ENCODE data around the gene KMT2C.
A peak's percentile ranks its signal among the peaks of the same experiment; 100 is the strongest.
"Not testable (repeated sequence)": the region's sequence is repeated elsewhere in the genome, so short reads cannot be mapped to it uniquely, and the experiment has no call there.

KMT2C gene

DNA sequence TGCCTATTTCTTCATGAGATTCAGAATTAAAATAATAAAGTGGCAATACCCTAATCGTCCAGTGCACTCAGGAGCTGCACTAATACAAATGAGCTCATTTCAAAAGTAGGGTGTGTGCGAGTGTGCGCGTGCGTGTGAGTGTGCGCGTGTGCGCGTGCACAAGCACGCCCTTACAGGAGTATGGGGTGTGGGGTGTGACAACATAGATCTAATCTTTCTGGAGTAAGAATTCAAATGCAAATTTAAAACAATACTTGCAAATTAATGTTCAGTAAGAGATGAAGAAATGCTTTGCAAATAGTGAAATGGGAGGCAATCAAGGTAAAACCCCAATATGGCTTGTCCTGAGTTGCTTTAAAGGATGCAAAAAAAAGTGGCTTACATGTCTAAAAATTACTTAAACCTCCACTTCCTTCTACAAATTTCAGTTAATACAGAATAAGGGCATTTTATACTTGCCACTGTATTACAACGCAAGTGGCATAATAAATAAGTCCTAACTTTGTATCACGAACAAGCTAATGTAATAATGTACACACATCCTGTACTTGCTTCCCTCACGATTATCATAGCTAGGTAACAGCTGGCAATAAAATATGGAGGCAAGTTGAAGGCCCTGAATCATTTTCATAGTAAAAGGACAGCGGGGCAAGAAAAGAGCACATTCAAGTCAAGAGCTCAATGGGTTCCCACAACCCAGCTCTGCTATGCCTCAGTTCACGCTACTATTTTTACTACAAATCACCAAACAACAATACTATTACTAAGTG is 1.9 kb downstream of the KMT2C start:
- H3K4me3 ChIP-seq (ENCODE audit: low read length) = peak overlapping the region; percentile 70
- TF ChIP-seq, protein P1, sequence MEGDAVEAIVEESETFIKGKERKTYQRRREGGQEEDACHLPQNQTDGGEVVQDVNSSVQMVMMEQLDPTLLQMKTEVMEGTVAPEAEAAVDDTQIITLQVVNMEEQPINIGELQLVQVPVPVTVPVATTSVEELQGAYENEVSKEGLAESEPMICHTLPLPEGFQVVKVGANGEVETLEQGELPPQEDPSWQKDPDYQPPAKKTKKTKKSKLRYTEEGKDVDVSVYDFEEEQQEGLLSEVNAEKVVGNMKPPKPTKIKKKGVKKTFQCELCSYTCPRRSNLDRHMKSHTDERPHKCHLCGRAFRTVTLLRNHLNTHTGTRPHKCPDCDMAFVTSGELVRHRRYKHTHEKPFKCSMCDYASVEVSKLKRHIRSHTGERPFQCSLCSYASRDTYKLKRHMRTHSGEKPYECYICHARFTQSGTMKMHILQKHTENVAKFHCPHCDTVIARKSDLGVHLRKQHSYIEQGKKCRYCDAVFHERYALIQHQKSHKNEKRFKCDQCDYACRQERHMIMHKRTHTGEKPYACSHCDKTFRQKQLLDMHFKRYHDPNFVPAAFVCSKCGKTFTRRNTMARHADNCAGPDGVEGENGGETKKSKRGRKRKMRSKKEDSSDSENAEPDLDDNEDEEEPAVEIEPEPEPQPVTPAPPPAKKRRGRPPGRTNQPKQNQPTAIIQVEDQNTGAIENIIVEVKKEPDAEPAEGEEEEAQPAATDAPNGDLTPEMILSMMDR (IDR thresholded peaks at IDR 0.05; ENCODE audit: insufficient read depth, low read depth, low read length, missing control alignments) = peak; percentile 19
- DNase-seq (ENCODE audit: low read depth) = peak; percentile 69

DNA sequence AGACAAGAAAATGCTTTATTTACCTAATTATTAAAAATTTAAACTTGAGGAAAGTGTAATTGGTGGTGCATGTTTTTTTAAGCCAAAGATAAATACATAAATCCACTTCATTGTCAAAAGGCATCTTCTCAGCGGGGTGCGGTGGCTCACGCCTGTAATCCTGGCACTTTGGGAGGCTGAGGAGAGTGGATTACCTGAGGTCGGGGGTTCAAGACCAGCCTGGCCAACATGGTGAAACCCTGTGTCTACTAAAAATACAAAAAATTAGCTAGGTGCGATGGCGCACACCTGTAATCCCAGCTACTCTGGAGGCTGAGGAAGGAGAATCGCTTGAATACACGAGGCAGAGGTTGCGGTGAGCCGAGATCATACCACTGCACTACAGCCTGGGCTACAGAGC is 3.1 kb downstream of the KMT2C start:
- not testable (repeated sequence) for H3K4me3 ChIP-seq (ENCODE audit: low read length)

DNA sequence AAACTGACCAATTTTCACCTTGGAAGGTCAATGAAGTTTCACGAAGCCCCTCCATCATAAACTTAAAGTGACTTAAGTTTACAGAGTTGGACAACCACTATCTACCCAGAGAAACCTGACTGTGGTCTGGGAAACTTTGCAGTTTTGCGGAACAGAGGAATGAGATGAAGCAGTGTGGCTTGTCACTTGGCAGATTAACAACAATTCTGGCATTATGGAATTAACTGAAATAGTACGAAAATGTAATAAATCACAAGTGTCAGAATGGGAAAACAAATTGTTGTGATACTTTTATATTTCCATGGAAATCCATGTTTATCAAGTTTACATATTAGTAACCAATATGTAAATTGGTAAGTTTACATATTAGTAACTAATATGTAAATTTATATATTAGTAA is 4.9 kb downstream of the KMT2C start:
- TF ChIP-seq, protein P1 (IDR thresholded peaks at IDR 0.05; ENCODE audit: insufficient read depth, low read depth, low read length, missing control alignments) = no peak
- DNase-seq (ENCODE audit: low read depth) = no peak
- H3K4me3 ChIP-seq (ENCODE audit: low read length) = no peak overlapping the region

More for the DNA sequence above, 3.1 kb downstream of the KMT2C start:
- not testable (repeated sequence) for DNase-seq (ENCODE audit: low read depth)

DNA sequence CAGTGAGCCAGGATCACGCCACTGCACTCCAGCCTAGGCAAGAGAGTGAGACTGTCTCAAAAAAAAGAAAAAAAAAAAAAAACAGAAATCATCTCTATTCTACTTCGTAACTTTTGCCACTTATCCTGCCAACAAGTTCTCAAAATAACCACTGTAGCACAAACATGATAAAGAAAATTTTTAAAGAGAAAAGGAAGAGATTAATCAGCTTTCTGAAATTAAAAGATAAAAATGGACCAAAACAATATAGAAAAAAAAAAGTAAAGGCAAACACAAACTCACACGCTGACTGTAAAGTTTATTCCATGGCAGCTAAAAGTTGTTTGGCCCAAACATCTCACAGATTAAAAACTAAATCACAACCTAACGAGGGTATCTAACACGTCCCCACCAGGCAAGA is 5.7 kb downstream of the KMT2C start:
- not testable (repeated sequence) for H3K4me3 ChIP-seq (ENCODE audit: low read length); DNase-seq (ENCODE audit: low read depth)

DNA sequence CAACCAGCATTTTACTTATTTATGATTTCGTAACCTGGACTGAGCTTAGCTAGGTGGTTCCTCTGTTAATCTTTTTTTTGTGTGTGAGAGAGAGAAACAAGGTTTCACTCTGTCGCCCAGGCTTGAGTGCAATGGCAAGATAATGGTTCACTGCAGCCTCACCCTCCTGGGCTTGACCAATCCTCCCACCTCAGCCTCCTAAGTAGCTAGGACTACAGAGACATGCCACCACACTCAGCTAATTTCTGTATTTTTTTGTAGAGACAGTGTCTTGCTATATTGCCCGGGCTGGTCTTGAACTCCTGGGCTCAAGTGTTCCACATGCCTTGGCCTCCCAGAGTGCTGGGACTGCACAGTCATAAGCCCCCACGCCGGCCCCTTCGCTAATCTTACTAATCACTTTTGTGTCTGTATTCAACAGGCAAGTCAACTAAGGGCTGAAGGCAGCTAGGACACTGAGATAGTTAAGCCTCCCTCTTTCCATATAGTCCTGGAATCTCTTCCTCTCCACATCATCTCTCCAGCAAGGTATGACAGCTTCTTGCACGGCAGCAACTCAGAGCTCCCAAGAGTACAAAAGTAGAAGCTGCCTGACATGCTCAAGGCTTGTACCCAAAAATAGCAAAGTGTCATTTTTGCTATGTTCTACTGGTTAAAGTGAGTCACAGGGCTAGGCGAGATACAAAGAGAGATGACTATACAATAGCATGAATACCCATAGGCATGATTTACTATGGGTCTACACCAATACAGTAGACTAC is 11.3 kb downstream of the KMT2C start:
- DNase-seq (ENCODE audit: low read depth) = peak; percentile 67
- no peak overlapping the region for H3K4me3 ChIP-seq (ENCODE audit: low read length)
- TF ChIP-seq, protein P1 (IDR thresholded peaks at IDR 0.05; ENCODE audit: insufficient read depth, low read depth, low read length, missing control alignments) = no peak

DNA sequence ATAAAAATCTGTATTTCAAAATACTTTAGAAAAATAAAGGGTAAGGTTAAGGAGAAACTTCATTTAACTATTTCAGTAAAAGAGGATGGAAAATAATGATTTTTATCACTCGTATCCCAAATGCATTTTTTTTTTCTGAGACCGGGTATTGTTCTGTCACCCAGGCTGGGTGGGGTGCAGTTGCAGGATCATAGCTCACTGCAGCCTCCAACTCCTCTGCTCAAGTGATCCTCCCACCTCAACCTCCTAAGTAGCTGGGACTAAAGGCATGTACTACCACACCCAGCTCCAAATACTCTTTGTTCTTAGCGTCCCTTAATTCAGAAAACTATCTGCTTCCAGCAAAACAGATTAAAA is 11.8 kb downstream of the KMT2C start:
- no peak for DNase-seq (ENCODE audit: low read depth)
- no peak overlapping the region for H3K4me3 ChIP-seq (ENCODE audit: low read length)
- TF ChIP-seq, protein P1 (IDR thresholded peaks at IDR 0.05; ENCODE audit: insufficient read depth, low read depth, low read length, missing control alignments) = no peak

DNA sequence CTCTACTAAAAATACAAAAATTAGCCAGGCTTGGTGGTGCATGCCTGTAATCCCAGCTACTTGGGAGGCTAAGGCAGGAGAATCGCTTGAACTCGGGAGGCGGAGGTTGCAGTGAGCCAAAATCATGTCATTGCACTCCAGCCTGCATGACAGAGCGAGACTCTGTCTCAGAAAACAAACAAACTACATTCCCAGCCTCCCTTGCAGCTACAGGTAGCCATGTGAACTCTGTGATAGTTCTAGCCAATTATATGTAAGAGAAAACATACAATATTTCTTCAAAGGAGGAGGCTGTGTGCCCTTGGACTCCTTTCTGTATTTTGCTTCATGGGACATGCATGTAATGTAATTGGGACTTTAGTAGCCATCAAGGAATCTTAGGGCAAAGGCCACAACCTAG is 12.6 kb downstream of the KMT2C start:
- H3K4me3 ChIP-seq (ENCODE audit: low read length); DNase-seq (ENCODE audit: low read depth): not testable (repeated sequence)

DNA sequence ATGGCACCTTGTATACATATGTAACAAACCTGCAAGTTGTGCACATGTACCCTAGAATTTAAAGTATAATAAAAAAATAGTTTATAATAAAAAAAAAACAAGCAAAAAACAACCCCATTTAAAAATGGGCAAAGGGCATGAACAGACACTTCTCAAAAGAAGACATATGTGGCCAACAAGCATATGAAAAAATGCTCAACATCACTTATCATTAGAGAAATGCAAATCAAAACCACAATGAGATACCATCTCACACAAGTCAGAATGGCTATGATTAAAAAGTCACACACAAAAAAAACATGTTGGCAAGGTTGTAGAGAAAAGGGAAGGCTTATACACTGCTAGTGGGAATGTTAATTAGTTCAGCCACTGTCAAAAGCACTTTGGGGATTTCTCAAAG is 14.9 kb downstream of the KMT2C start:
- H3K4me3 ChIP-seq (ENCODE audit: low read length) = not testable (repeated sequence)

More for the DNA sequence above, 14.9 kb downstream of the KMT2C start:
- DNase-seq (ENCODE audit: low read depth) = not testable (repeated sequence)
